Fibroblast of skin of abdomen (primary cell): ENCODE data around the gene NGB.

Experiments
- DNase-seq: peaks from one replicate; pipeline ENCODE4 v3.0.0-alpha.2; 2013

The NGB gene

GRCh38 chr14:77225892-77226557 lies 45.0 kb downstream of the NGB start:
- no peak for DNase-seq

GRCh38 chr14:77225254-77225653 lies 45.8 kb downstream of the NGB start:
- no peak for DNase-seq

DNA sequence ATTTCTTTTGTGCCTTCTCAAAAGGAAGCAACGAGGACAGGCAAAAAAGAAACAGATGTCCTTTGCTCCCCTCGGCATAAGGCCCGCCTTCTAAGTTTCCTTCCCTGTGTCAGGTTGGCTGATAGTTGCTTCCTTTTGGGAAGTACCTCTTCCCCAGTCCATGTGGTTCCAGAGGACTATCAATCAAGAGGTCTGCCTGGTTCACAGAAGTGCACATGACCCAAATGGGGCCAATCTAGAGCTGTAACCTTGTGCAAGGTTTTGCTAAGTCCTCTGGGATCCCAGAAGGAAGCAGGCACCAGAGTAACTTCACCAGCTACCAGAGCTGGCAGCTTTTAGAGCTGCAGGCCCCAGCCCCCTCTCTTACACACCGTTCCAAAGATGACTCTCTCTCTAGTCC lies 46.8 kb downstream of the NGB start:
- no peak for DNase-seq

- no peak for DNase-seq
These were observed 48.3 kb downstream of the NGB start for GRCh38 chr14:77222546-77223225.

- no peak for DNase-seq
These were observed 49.6 kb downstream of the NGB start for GRCh38 chr14:77221241-77221871.

GRCh38 chr14:77220246-77221017 lies 50.6 kb downstream of the NGB start:
- no peak for DNase-seq

GRCh38 chr14:77219591-77219990 lies 51.4 kb downstream of the NGB start:
- no peak for DNase-seq

- DNase-seq: no peak
These were observed 53.5 kb downstream of the NGB start for GRCh38 chr14:77217551-77217950.
